ENCODE results near the gene P2RY11. TPM values are rescaled to one million over a fixed set of nuclear protein-coding genes. Genes with fewer than 3 reads are reported as not detected.
A peak's percentile ranks its signal among the peaks of the same experiment; 100 is the strongest.

The P2RY11 gene
- total RNA-seq, 2 experiments from 2014 or later, result 11.9 to 43.3 TPM

DNA sequence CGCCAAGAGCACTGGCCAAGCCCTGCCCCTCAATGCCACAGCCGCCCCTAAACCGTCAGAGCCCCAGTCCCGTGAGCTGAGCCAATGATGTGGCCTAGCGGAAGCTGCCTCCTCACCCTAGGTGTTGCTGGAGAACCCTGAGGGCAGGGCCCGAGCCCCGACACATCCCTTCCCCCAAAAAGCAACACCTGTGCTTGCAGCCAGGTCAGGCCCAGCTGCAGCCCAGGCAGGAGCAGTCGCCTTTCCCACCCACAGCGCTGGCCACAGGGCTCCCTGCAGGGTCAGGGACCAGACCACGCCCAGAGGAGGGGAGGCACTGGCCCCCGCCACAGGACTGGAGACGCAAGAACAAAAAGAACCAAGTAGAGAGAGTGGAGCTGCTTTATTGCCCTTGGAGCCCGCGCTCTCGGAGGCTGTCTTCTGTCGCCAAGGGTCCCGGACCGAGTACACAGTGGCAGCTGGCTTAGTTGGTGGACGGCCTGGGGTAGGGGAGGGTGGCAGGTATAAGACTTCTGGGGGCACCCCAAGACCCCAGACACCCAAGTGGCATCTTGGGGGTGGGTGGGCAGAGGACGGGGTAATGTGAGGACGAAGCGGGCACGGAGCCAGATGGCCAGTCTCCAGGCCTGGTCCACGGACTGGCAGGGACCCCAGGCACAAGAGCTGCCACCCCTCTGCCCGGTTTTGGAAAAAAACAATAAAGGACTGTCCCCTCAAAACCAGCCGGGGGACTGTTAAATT is 3.3 kb downstream of the P2RY11 start:
- H3K36me3 ChIP-seq (ENCODE audit: insufficient read depth, low read length), result peaks cover 78% of the 10 kb centered on the region
- H3K9me2 ChIP-seq (ENCODE audit: insufficient read depth, low read length), result no peaks in the 10 kb centered on the region
- no peak for TF ChIP-seq EZH2phosphoT487 (IDR thresholded peaks at IDR 0.05; ENCODE audit: borderline replicate concordance, low read depth, low read length)
- TF ChIP-seq, protein P1, sequence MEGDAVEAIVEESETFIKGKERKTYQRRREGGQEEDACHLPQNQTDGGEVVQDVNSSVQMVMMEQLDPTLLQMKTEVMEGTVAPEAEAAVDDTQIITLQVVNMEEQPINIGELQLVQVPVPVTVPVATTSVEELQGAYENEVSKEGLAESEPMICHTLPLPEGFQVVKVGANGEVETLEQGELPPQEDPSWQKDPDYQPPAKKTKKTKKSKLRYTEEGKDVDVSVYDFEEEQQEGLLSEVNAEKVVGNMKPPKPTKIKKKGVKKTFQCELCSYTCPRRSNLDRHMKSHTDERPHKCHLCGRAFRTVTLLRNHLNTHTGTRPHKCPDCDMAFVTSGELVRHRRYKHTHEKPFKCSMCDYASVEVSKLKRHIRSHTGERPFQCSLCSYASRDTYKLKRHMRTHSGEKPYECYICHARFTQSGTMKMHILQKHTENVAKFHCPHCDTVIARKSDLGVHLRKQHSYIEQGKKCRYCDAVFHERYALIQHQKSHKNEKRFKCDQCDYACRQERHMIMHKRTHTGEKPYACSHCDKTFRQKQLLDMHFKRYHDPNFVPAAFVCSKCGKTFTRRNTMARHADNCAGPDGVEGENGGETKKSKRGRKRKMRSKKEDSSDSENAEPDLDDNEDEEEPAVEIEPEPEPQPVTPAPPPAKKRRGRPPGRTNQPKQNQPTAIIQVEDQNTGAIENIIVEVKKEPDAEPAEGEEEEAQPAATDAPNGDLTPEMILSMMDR (conservative IDR thresholded peaks at IDR 0.05; ENCODE audit: low read length), result no peak
- H3K4me3 ChIP-seq (ENCODE audit: low read depth, low read length, poor library complexity, severe bottlenecking), result no peak overlapping the region
- CTCF ChIA-PET (ENCODE audit: unreplicated experiment), result no interaction called here
- no peak overlapping the region for H3K27ac ChIP-seq (ENCODE audit: low read depth, low read length, poor library complexity, severe bottlenecking)
- no peaks in the 10 kb centered on the region for H3K9me3 ChIP-seq (ENCODE audit: low read length)
- DNase-seq (ENCODE audit: low spot score), result no peak
- BruUV-seq (replicated peaks), result no TSS peak
- no peak overlapping the region for H2AFZ ChIP-seq (ENCODE audit: low read length)
- POLR2A ChIA-PET, result no interaction called here
- H3K4me1 ChIP-seq (ENCODE audit: insufficient read depth, low read length, poor library complexity, severe bottlenecking), result peaks cover 29% of the 10 kb centered on the region
- peaks cover 19% of the 10 kb centered on the region; the same call in 1 of the 2 replicates for H3K79me2 ChIP-seq (ENCODE audit: insufficient read depth, low read depth, low read length)
- H4K20me1 ChIP-seq (ENCODE audit: insufficient read depth, low read length), result no peaks in the 10 kb centered on the region
- intact Hi-C loops (cut with micrococcal nuclease; ENCODE audit: unreplicated experiment), result loop anchor here (5.0 kb wide), 1 partner anchor 183 kb away; no protein-coding TSS in a partner anchor
- H3K4me2 ChIP-seq (ENCODE audit: low read length), result no peak overlapping the region

DNA sequence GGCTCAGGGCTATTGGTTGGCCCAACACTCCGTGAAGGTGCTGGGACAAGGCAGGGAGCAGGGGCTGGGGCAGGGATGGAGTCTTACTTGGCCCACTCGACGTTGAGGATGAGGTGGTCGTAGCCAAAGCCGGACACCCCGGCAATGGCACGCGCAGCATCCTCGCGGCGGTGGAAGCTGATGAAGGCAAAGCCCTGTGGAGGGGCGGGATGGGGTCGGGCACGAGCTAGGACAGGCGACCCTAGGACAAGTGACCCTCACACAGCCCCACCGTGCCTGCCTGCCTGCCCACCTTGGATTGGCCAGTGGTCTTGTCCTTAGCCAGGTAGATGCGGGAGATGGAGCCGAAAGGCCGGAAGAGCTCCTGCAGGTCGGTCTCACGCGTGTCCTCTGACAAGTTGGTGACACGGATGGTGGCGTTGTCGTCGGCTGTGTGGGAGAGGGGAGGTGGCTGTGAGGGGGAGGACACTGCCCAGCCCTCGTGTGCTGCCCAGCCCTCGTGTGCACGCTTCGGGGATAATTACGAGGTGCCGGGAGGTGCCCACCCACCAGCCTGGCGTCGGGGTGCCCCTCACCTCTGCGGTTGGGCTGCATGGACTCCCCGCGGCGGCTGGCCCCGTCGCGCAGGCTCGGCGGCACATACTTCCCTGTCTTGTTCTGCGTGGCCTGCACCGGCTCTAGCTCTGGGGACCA is 4.0 kb downstream of the P2RY11 start:
- Histone ChIP-seq H3K79me2 (ENCODE audit: insufficient read depth, low read depth, low read length) (peaks cover 19% of the 10 kb centered on the region; the same call in 1 of the 2 replicates), H3K27ac (ENCODE audit: low read depth, low read length, poor library complexity, severe bottlenecking) (no peak overlapping the region), H3K4me2 (ENCODE audit: low read length) (no peak overlapping the region), H4K20me1 (ENCODE audit: insufficient read depth, low read length) (no peaks in the 10 kb centered on the region), H3K4me3 (ENCODE audit: low read depth, low read length, poor library complexity, severe bottlenecking) (no peak overlapping the region), H3K36me3 (ENCODE audit: insufficient read depth, low read length) (peaks cover 71% of the 10 kb centered on the region), H3K4me1 (ENCODE audit: insufficient read depth, low read length, poor library complexity, severe bottlenecking) (peaks cover 29% of the 10 kb centered on the region), H3K9me2 (ENCODE audit: insufficient read depth, low read length) (no peaks in the 10 kb centered on the region), H2AFZ (ENCODE audit: low read length) (no peak overlapping the region), H3K9me3 (ENCODE audit: low read length) (no peaks in the 10 kb centered on the region)
- POLR2A ChIA-PET, result no interaction called here
- TF ChIP-seq, protein P1 (conservative IDR thresholded peaks at IDR 0.05; ENCODE audit: low read length), result no peak
- TF ChIP-seq EZH2phosphoT487 (IDR thresholded peaks at IDR 0.05; ENCODE audit: borderline replicate concordance, low read depth, low read length), result no peak
- DNase-seq (ENCODE audit: low spot score), result no peak
- intact Hi-C loops (cut with micrococcal nuclease; ENCODE audit: unreplicated experiment), result no loop called here
- CTCF ChIA-PET (ENCODE audit: unreplicated experiment), result interaction anchor here (0.5 kb wide), 1 partner anchor 28 kb away, joined by 3 read pairs; no protein-coding TSS in a partner anchor
- TSS peak; percentile 6 for BruUV-seq (replicated peaks)

All from OCI-LY7 (cell line).